GM19238 (cell line): ENCODE measurements around the gene GABRA5.
"Not testable (repeated sequence)": the region's sequence is repeated elsewhere in the genome, so short reads cannot be mapped to it uniquely, and the experiment has no call there.

ENCODE experiments used
- DNase-seq: peaks from one replicate; pipeline ENCODE4 v3.0.0; 2011; ENCODE audit warnings: low spot score; ENCODE audit not compliant: insufficient read length

Gene GABRA5

GRCh38 chr15:26875476-26875850 is 8.6 kb downstream of the GABRA5 start:
- DNase-seq, result no peak

- DNase-seq, result no peak
Observed at GRCh38 chr15:26877831-26878230, 11.0 kb downstream of the GABRA5 start.

- no peak for DNase-seq
Observed at GRCh38 chr15:26879706-26880105, 12.8 kb downstream of the GABRA5 start.

GRCh38 chr15:26882112-26882511 is 15.2 kb downstream of the GABRA5 start:
- no peak for DNase-seq

GRCh38 chr15:26882616-26883365 is 15.9 kb downstream of the GABRA5 start:
- DNase-seq, result no peak

GRCh38 chr15:26883466-26883865 is 16.6 kb downstream of the GABRA5 start:
- DNase-seq, result no peak

GRCh38 chr15:26886566-26886965 is 19.7 kb downstream of the GABRA5 start:
- DNase-seq, result no peak

- no peak for DNase-seq
Observed at GRCh38 chr15:26887926-26888666, 21.2 kb downstream of the GABRA5 start.

GRCh38 chr15:26888761-26889160 is 21.9 kb downstream of the GABRA5 start:
- no peak for DNase-seq

- DNase-seq, result no peak
Observed at GRCh38 chr15:26889298-26889898, 22.5 kb downstream of the GABRA5 start.

- no peak for DNase-seq
Observed at GRCh38 chr15:26890451-26890850, 23.6 kb downstream of the GABRA5 start.

- DNase-seq, result no peak
Observed at GRCh38 chr15:26890988-26891387, 24.1 kb downstream of the GABRA5 start.

- DNase-seq, result no peak
Observed at GRCh38 chr15:26891448-26892181, 24.8 kb downstream of the GABRA5 start.

- no peak for DNase-seq
Observed at GRCh38 chr15:26892182-26892518, 25.3 kb downstream of the GABRA5 start.

- no peak for DNase-seq
Observed at GRCh38 chr15:26892678-26893077, 25.8 kb downstream of the GABRA5 start.

GRCh38 chr15:26893351-26894065 is 26.6 kb downstream of the GABRA5 start:
- no peak for DNase-seq

GRCh38 chr15:26894181-26894580 is 27.3 kb downstream of the GABRA5 start:
- no peak for DNase-seq

GRCh38 chr15:26895346-26895745 is 28.5 kb downstream of the GABRA5 start:
- DNase-seq, result not testable (repeated sequence)

GRCh38 chr15:26899658-26900057 is 32.8 kb downstream of the GABRA5 start:
- DNase-seq, result no peak

GRCh38 chr15:26901041-26901440 is 34.2 kb downstream of the GABRA5 start:
- DNase-seq, result no peak

GRCh38 chr15:26910715-26911114 is 43.9 kb downstream of the GABRA5 start:
- no peak for DNase-seq
